ENCODE results near the gene TAAR2.
"Not testable (repeated sequence)": the region's sequence is repeated elsewhere in the genome, so short reads cannot be mapped to it uniquely, and the experiment has no call there.

TAAR2 gene

GRCh38 chr6:132612449-132613108 lies 11.5 kb downstream of the TAAR2 start:
- DNase-seq: no peak

- no peak for DNase-seq
Measured at GRCh38 chr6:132611616-132612015, 12.5 kb downstream of the TAAR2 start.

GRCh38 chr6:132607544-132608233 lies 16.4 kb downstream of the TAAR2 start:
- DNase-seq: no peak

- DNase-seq: no peak
Measured at GRCh38 chr6:132604635-132605152, 19.4 kb downstream of the TAAR2 start.

- not testable (repeated sequence) for DNase-seq
Measured at GRCh38 chr6:132600900-132601299, 23.2 kb downstream of the TAAR2 start.

GRCh38 chr6:132598473-132598872 lies 25.6 kb downstream of the TAAR2 start:
- no peak for DNase-seq

DNA sequence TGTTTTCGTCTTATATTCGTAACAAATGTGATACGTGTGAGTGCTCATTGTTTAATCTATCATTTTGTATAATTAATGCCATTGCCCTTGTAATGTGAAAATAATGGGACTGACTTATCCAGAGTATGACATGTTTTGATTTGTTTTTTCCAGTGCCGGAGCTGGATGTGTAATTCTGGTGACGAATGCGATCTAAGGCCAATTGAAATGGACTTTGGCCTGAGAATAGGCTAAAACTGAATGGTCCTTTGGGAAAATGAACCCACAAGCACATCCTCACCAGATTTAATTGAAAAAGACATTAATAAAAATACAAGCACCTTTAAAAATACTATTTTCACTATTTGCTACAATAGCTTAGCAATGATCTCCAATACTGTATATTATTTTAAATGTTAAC lies 27.9 kb downstream of the TAAR2 start:
- no peak for DNase-seq

- no peak for DNase-seq
Measured at GRCh38 chr6:132592855-132593254, 31.2 kb downstream of the TAAR2 start.

- no peak for DNase-seq
Measured at GRCh38 chr6:132590362-132590761, 33.7 kb downstream of the TAAR2 start.

DNA sequence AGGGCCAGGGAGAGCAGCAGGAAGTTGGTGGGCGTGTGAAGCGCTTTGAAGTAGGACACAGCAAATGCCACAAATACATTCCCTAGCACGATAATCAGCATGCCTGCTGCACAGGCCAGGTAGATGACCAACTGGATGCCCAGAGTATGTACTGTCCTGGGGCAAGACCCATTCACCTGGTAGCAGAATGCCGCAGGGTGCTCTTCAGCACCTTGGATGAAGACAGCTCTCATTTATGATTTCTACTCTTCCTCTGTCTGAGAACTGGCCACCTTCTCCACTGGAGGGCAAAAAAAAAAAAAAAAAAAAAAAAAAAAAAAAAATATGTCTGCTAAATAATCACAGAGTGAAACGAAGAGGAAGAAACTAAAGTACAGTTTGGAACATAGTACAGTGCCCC lies 34.6 kb downstream of the TAAR2 start, which contains the start of gene TAAR5:
Gene TAAR5, minus strand, starts transcription at position 288 of the 400 bp plus-strand sequence. Its CDS starts 55 bp downstream, at position 233.
- DNase-seq: no peak

- no peak for DNase-seq
Measured at GRCh38 chr6:132587424-132587823, 36.7 kb downstream of the TAAR2 start.

DNA sequence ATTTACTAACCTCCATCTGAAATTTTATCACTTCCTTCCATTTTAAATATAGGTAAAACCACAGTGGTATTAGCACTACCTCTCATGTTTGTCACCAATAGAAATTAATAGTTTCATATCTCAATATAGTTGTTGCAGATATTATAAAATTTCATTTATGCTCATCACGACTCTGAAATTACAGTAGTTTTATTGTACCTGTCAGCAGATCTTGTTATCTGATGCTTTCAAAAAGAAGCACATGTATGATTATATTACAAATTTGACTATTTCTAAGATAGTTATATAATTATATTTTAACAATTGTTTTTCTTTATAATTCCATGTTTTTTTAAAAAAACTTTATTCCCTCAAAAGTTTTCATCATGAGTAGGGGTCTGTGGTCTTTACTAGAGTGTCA lies 39.4 kb downstream of the TAAR2 start:
- no peak for DNase-seq

DNA sequence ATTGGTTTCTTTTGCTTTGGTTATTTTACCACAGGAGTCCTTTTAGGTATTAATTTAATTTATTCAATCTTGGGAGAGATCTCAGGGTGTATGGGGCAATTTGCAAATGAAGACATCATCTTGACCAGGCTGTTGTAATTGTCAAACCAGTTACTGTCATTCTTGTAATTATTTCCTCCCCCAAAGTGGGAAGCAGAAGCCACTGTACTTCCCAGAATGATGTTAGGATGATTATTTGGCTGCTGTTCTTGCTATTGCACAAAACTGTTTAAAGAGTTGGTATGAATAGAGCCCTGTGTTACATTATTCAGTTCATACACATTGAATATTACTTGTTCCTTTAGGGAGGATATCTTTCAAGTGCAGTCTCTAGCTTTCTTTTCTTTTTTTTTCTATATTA lies 52.3 kb downstream of the TAAR2 start:
- no peak for DNase-seq

GRCh38 chr6:132570221-132570777 lies 53.8 kb downstream of the TAAR2 start, which contains the start of gene TAAR6:
Gene TAAR6, plus strand, starts transcription at chr6:132570322. Its CDS starts 0 bp downstream, at chr6:132570322.
- DNase-seq: peak; percentile 41 to 67

DNA sequence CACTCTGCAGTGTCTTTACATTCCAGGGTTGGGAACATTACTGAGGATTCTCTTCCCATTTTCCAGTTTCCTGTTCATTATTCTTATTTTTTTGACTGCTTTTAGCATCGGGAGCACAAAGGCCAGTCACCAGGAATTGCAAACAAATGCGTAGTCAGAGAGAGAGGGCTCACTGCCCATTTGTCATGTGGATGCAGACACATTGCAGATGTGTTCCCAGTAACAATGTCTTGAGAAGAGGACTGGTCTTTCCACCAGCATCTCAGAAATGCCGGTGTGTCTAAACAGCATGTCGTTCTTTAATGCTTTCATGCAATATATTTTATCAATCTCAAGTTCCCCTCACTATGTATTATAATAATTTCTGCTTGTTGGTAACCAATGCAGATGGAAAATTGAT lies 54.9 kb downstream of the TAAR2 start:
- DNase-seq: peak; percentile 51 to 70

GRCh38 chr6:132568611-132569010 lies 55.5 kb downstream of the TAAR2 start:
- peak in 1 of 2 donors; percentile 48 for DNase-seq

- DNase-seq: no peak
Measured at GRCh38 chr6:132567566-132567965, 56.5 kb downstream of the TAAR2 start.

Data from hippocampal formation (tissue), 2 donors.